Measurements from ENCODE around the gene SDF4. TPM values are rescaled to one million over a fixed set of nuclear protein-coding genes. Genes with fewer than 3 reads are reported as not detected.
"Not testable (repeated sequence)": the region's sequence is repeated elsewhere in the genome, so short reads cannot be mapped to it uniquely, and the experiment has no call there.

SDF4 gene
- total and polyA plus RNA-seq, 2 donors (not counting 1 experiment from before 2014, with no cell fraction given) = 100 to 143 TPM

DNA sequence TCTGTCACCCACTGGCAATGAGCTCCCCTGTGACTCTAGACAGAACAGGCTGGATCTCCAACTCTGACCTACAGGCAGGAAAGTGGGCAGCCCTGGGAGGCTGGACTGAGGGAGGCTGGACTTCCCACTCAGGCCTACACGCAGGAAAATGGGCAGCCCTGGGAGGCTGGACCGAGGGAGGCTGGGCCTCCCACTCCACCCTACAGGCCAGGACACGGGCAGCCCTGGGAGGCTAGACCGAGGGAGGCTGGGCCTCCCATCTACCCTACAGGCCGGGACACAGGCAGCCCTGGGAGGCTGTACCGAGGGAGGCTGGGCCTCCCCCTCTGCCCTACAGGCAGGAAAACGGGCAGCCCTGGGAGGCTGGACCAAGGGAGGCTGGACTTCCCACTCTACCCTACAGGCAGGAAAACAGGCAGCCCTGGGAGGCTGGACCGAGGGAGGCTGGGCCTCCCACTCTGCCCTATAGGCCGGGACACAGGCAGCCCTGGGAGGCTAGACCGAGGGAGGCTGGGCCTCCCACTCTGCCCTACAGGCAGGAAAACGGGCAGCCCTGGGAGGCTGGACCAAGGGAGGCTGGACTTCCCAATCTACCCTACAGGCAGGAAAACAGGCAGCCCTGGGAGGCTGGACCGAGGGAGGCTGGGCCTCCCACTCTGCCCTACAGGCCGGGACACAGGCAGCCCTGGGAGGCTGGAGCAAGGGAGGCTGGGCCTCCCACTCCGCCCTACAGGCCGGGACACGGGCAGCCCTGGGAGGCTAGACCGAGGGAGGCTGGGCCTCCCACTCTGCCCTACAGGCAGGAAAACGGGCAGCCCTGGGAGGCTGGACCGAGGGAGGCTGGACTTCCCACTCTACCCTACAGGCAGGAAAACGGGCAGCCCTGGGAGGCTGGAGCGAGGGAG lies 16.5 kb upstream of the SDF4 start:
- H3K27ac Mint-ChIP-seq; H3K4me3 Mint-ChIP-seq; H3K9ac ChIP-seq (ENCODE audit: low read length); DNase-seq; H3K4me3 ChIP-seq (ENCODE audit: control extremely low read depth in 1 of 5, extremely low read depth in 1 of 5, insufficient read depth in 1 of 5, low read depth in 2 of 5, low read length in 4 of 5); H3K9me3 ChIP-seq (ENCODE audit: control extremely low read depth in 1 of 3, control insufficient read depth in 2 of 3, insufficient read depth in 1 of 3, low read length in 2 of 3); H3K27me3 Mint-ChIP-seq; intact Hi-C loops (cut with micrococcal nuclease); H3K36me3 ChIP-seq (replicated peaks in 1 of 2; ENCODE audit: control extremely low read depth in 1 of 2, control insufficient read depth in 1 of 2, extremely low read depth in 1 of 2, insufficient read depth in 2 of 2, low read length in 1 of 2); H3K9me3 Mint-ChIP-seq (ENCODE audit: insufficient read depth); H3K4me2 ChIP-seq (replicated peaks; ENCODE audit: low read depth, low read length, poor library complexity, severe bottlenecking); ATAC-seq (ENCODE audit: low read depth); H2AFZ ChIP-seq (ENCODE audit: insufficient read depth, low read depth, low read length, poor library complexity, severe bottlenecking); H3K27ac ChIP-seq (ENCODE audit: low read length in 2 of 2); H3K79me2 ChIP-seq (ENCODE audit: control insufficient read depth, insufficient read depth, low read length): not testable (repeated sequence)
- CTCF ChIA-PET = interaction anchor here (1.5 kb wide), 1 partner anchor 126 kb away, joined by 5 read pairs; no protein-coding TSS in a partner anchor
- H3K27me3 ChIP-seq (replicated peaks in 1 of 4; ENCODE audit: control extremely low read depth in 1 of 4, control insufficient read depth in 3 of 4, insufficient read depth in 4 of 4, low read length in 3 of 4) = peaks cover 0 to 27% (median 11%) of the 10 kb centered on the region in 4 experiments
- H3K4me1 Mint-ChIP-seq = peaks cover 16% of the 10 kb centered on the region
- POLR2A ChIA-PET = interaction anchor here (0.8 kb wide), 1 partner anchor 37 kb away, joined by 3 read pairs; no protein-coding TSS in a partner anchor
- peaks cover 28 to 30% of the 10 kb centered on the region in 2 donors for H3K4me1 ChIP-seq (ENCODE audit: control insufficient read depth in 2 of 2, insufficient read depth in 2 of 2, low read length in 2 of 2)
- WGBS (ENCODE audit: insufficient coverage) = 98% methylated on average over 6 of the region's 21 CpGs
- H4K20me1 ChIP-seq (ENCODE audit: control insufficient read depth, insufficient read depth, low read length, poor library complexity, severe bottlenecking) = peaks cover 11% of the 10 kb centered on the region

DNA sequence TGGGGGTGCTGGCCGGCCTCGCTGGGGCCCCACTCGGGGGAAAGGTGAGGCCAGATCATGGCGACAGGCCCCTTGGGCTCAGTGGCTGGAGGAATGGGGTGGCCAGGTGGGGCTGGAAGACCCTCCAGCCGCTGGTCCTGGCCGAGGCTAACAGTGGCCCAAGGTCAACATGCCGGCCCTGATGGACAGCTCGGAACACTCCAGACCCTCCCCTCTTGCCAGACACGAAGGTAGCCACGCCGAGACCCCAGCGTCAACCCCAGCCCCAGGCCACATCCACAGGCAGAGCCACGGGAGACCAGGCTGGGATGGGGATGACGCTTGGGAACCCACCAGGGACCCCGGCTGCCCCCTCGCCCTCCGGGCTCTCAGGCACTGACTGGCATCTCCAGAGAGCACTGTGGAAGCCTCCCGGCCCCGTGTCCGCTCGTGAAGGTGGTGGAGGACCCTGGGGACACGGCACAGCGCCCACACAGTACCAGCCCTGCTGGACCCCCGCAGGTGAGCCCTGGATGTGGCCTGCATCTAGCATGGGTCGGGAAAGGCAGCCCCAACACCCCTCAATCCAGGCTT lies 15.6 kb upstream of the SDF4 start:
- ChIA-PET CTCF (interaction anchor here (1.5 kb wide), 1 partner anchor 125 kb away, joined by 5 read pairs; no protein-coding TSS in a partner anchor), POLR2A (interaction anchor here (0.8 kb wide), 1 partner anchor 37 kb away, joined by 3 read pairs; no protein-coding TSS in a partner anchor)
- Histone ChIP-seq H3K27ac (ENCODE audit: low read length in 2 of 2) (no peak overlapping the region), H3K9ac (ENCODE audit: low read length) (no peak overlapping the region), H3K4me2 (replicated peaks; ENCODE audit: low read depth, low read length, poor library complexity, severe bottlenecking) (peak overlapping the region; percentile 56), H3K4me3 (ENCODE audit: control extremely low read depth in 1 of 5, extremely low read depth in 1 of 5, insufficient read depth in 1 of 5, low read depth in 2 of 5, low read length in 4 of 5) (no peak overlapping the region), H3K36me3 (replicated peaks in 1 of 2; ENCODE audit: control extremely low read depth in 1 of 2, control insufficient read depth in 1 of 2, extremely low read depth in 1 of 2, insufficient read depth in 2 of 2, low read length in 1 of 2) (no peaks in the 10 kb centered on the region), H3K27me3 (replicated peaks in 1 of 4; ENCODE audit: control extremely low read depth in 1 of 4, control insufficient read depth in 3 of 4, insufficient read depth in 4 of 4, low read length in 3 of 4) (peaks cover 0 to 27% (median 11%) of the 10 kb centered on the region in 4 experiments), H2AFZ (ENCODE audit: insufficient read depth, low read depth, low read length, poor library complexity, severe bottlenecking) (no peak overlapping the region), H4K20me1 (ENCODE audit: control insufficient read depth, insufficient read depth, low read length, poor library complexity, severe bottlenecking) (peaks cover 11% of the 10 kb centered on the region), H3K4me1 (ENCODE audit: control insufficient read depth in 2 of 2, insufficient read depth in 2 of 2, low read length in 2 of 2) (peaks cover 28 to 30% of the 10 kb centered on the region in 2 donors), H3K9me3 (ENCODE audit: control extremely low read depth in 1 of 3, control insufficient read depth in 2 of 3, insufficient read depth in 1 of 3, low read length in 2 of 3) (peaks cover 0 to 10% (median 0%) of the 10 kb centered on the region in 3 donors), H3K79me2 (ENCODE audit: control insufficient read depth, insufficient read depth, low read length) (peaks cover 3% of the 10 kb centered on the region)
- intact Hi-C loops (cut with micrococcal nuclease) = no loop called here
- no peak overlapping the region for H3K4me3 Mint-ChIP-seq
- H3K9me3 Mint-ChIP-seq (ENCODE audit: insufficient read depth) = no peaks in the 10 kb centered on the region
- 77% methylated on average over 24 of the region's 25 CpGs for WGBS (ENCODE audit: insufficient coverage)
- TF ChIP-seq, protein P1, sequence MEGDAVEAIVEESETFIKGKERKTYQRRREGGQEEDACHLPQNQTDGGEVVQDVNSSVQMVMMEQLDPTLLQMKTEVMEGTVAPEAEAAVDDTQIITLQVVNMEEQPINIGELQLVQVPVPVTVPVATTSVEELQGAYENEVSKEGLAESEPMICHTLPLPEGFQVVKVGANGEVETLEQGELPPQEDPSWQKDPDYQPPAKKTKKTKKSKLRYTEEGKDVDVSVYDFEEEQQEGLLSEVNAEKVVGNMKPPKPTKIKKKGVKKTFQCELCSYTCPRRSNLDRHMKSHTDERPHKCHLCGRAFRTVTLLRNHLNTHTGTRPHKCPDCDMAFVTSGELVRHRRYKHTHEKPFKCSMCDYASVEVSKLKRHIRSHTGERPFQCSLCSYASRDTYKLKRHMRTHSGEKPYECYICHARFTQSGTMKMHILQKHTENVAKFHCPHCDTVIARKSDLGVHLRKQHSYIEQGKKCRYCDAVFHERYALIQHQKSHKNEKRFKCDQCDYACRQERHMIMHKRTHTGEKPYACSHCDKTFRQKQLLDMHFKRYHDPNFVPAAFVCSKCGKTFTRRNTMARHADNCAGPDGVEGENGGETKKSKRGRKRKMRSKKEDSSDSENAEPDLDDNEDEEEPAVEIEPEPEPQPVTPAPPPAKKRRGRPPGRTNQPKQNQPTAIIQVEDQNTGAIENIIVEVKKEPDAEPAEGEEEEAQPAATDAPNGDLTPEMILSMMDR (IDR thresholded peaks at IDR 0.05) = no peak
- no peak for TF ChIP-seq EZH2 (IDR thresholded peaks at IDR 0.05; ENCODE audit: borderline replicate concordance, insufficient read depth, low read depth, low read length, poor library complexity, severe bottlenecking)
- H3K27ac Mint-ChIP-seq = no peak overlapping the region
- ATAC-seq (ENCODE audit: low read depth) (no peak), DNase-seq (no peak)
- no peaks in the 10 kb centered on the region for H3K27me3 Mint-ChIP-seq
- H3K4me1 Mint-ChIP-seq = peaks cover 16% of the 10 kb centered on the region

Data from B cell (primary cell).